ENCODE measurements around the gene SRPK2. TPM values are rescaled to one million over a fixed set of nuclear protein-coding genes. Genes with fewer than 3 reads are reported as not detected.
"Not testable (repeated sequence)": the region's sequence is repeated elsewhere in the genome, so short reads cannot be mapped to it uniquely, and the experiment has no call there.

Gene SRPK2
- total RNA-seq, 1 donor from 2014 or later, result 58.5 TPM

DNA sequence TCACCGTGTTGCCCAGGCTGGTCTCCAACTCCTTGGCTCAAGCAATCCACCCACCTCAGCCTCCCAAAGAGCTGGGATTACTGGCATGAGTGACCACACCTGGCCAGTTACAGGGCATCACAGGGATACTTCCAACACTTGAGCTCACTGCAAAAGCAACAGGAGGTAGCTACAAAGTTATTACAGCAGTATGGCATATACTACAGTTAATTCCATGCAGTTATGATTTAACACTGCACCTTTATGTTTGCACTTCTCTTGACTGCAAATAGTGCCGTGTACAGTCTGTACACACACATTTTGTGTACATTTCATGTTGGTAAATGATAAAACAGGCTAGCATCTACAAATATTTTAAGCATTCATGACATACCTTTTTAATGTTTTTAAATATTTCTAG, 21.3 kb downstream of the SRPK2 start:
- Mint-ChIP-seq H3K36me3 (ENCODE audit: low read depth) (no peaks in the 10 kb centered on the region), H3K4me1 (ENCODE audit: low read depth) (peaks cover 23% of the 10 kb centered on the region), H3K4me3 (ENCODE audit: unreplicated experiment) (no peak overlapping the region), H3K9me3 (ENCODE audit: low read depth) (no peaks in the 10 kb centered on the region), H3K27ac (ENCODE audit: unreplicated experiment) (no peak overlapping the region), H3K27me3 (ENCODE audit: low read depth) (no peaks in the 10 kb centered on the region)
- TF ChIP-seq, protein P1, sequence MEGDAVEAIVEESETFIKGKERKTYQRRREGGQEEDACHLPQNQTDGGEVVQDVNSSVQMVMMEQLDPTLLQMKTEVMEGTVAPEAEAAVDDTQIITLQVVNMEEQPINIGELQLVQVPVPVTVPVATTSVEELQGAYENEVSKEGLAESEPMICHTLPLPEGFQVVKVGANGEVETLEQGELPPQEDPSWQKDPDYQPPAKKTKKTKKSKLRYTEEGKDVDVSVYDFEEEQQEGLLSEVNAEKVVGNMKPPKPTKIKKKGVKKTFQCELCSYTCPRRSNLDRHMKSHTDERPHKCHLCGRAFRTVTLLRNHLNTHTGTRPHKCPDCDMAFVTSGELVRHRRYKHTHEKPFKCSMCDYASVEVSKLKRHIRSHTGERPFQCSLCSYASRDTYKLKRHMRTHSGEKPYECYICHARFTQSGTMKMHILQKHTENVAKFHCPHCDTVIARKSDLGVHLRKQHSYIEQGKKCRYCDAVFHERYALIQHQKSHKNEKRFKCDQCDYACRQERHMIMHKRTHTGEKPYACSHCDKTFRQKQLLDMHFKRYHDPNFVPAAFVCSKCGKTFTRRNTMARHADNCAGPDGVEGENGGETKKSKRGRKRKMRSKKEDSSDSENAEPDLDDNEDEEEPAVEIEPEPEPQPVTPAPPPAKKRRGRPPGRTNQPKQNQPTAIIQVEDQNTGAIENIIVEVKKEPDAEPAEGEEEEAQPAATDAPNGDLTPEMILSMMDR (IDR thresholded peaks at IDR 0.05), result no peak
- no peak for DNase-seq (ENCODE audit: low spot score)

GRCh38 chr7:105365541-105366534, 22.9 kb downstream of the SRPK2 start:
- Mint-ChIP-seq H3K27ac (ENCODE audit: unreplicated experiment) (peak overlapping the region; percentile 74), H3K4me1 (ENCODE audit: low read depth) (peaks cover 23% of the 10 kb centered on the region), H3K36me3 (ENCODE audit: low read depth) (peaks cover 2% of the 10 kb centered on the region), H3K27me3 (ENCODE audit: low read depth) (no peaks in the 10 kb centered on the region), H3K4me3 (ENCODE audit: unreplicated experiment) (no peak overlapping the region), H3K9me3 (ENCODE audit: low read depth) (peaks cover 10% of the 10 kb centered on the region)
- TF ChIP-seq, protein P1 (IDR thresholded peaks at IDR 0.05), result no peak
- no peak for DNase-seq (ENCODE audit: low spot score)

- Mint-ChIP-seq H3K9me3 (ENCODE audit: low read depth) (peaks cover 17% of the 10 kb centered on the region), H3K36me3 (ENCODE audit: low read depth) (peaks cover 4% of the 10 kb centered on the region), H3K4me1 (ENCODE audit: low read depth) (peaks cover 25% of the 10 kb centered on the region), H3K27ac (ENCODE audit: unreplicated experiment) (no peak overlapping the region), H3K4me3 (ENCODE audit: unreplicated experiment) (no peak overlapping the region), H3K27me3 (ENCODE audit: low read depth) (no peaks in the 10 kb centered on the region)
- TF ChIP-seq, protein P1 (IDR thresholded peaks at IDR 0.05), result no peak
- DNase-seq (ENCODE audit: low spot score), result no peak
Observed at GRCh38 chr7:105364684-105365083, 24.0 kb downstream of the SRPK2 start.

GRCh38 chr7:105363657-105364056, 25.1 kb downstream of the SRPK2 start:
- H3K27me3 Mint-ChIP-seq (ENCODE audit: low read depth); H3K4me3 Mint-ChIP-seq (ENCODE audit: unreplicated experiment); DNase-seq (ENCODE audit: low spot score); H3K36me3 Mint-ChIP-seq (ENCODE audit: low read depth); H3K27ac Mint-ChIP-seq (ENCODE audit: unreplicated experiment): not testable (repeated sequence)
- peaks cover 17% of the 10 kb centered on the region for H3K9me3 Mint-ChIP-seq (ENCODE audit: low read depth)
- peaks cover 31% of the 10 kb centered on the region for H3K4me1 Mint-ChIP-seq (ENCODE audit: low read depth)

GRCh38 chr7:105362685-105363084, 26.0 kb downstream of the SRPK2 start:
- DNase-seq (ENCODE audit: low spot score); H3K27ac Mint-ChIP-seq (ENCODE audit: unreplicated experiment); H3K27me3 Mint-ChIP-seq (ENCODE audit: low read depth); H3K4me3 Mint-ChIP-seq (ENCODE audit: unreplicated experiment); H3K36me3 Mint-ChIP-seq (ENCODE audit: low read depth): not testable (repeated sequence)
- Mint-ChIP-seq H3K4me1 (ENCODE audit: low read depth) (peaks cover 35% of the 10 kb centered on the region), H3K9me3 (ENCODE audit: low read depth) (peaks cover 17% of the 10 kb centered on the region)

DNA sequence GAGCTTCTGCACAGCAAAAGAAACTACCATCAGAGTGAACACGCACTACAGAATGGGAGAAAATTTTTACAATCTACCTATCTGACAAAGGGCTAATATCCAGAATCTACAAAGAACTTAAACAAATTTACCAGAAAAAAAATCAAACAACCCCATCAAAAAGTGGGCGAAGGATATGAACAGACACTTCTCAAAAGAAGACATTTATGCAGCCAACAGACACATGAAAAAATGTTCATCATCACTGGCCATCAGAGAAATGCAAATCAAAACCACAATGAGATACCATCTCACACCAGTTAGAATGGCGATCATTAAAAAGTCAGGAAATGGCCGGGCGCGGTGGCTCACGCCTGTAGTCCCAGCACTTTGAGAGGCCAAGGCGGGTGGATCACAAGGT, 26.7 kb downstream of the SRPK2 start:
- H3K36me3 Mint-ChIP-seq (ENCODE audit: low read depth); H3K27ac Mint-ChIP-seq (ENCODE audit: unreplicated experiment); DNase-seq (ENCODE audit: low spot score); H3K4me3 Mint-ChIP-seq (ENCODE audit: unreplicated experiment); H3K27me3 Mint-ChIP-seq (ENCODE audit: low read depth): not testable (repeated sequence)
- Mint-ChIP-seq H3K9me3 (ENCODE audit: low read depth) (peaks cover 17% of the 10 kb centered on the region), H3K4me1 (ENCODE audit: low read depth) (peaks cover 35% of the 10 kb centered on the region)

DNA sequence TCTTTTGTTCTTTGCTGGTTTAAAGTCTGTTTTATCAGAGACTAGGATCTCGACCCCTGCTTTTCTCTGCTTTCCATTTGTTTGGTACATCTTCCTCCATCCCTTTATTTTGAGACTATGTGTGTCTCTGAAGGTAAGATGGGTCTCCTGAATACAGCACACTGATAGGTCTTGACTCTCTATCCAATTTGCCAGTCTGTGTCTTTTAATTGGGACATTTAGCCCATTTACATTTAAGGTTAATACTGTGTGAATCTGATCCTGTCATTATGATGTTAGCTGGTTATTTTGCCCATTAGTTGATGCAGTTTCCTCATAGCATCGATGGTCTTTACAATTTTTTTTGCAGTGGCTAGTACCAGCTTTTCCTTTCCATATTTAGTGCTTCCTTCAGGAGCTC, 28.6 kb downstream of the SRPK2 start:
- not testable (repeated sequence) for H3K27ac Mint-ChIP-seq (ENCODE audit: unreplicated experiment); H3K27me3 Mint-ChIP-seq (ENCODE audit: low read depth); H3K36me3 Mint-ChIP-seq (ENCODE audit: low read depth); H3K4me3 Mint-ChIP-seq (ENCODE audit: unreplicated experiment); DNase-seq (ENCODE audit: low spot score)
- Mint-ChIP-seq H3K9me3 (ENCODE audit: low read depth) (peaks cover 17% of the 10 kb centered on the region), H3K4me1 (ENCODE audit: low read depth) (peaks cover 18% of the 10 kb centered on the region)
